ENCODE measurements around the gene TNF. TPM values are rescaled to one million over a fixed set of nuclear protein-coding genes. Genes with fewer than 3 reads are reported as not detected.

Gene TNF
- total and polyA plus RNA-seq, 2 of the 13 experiments (the other 11 are each of a cell fraction or from before 2014, with no cell fraction given) = not detected

GRCh38 chr6:31620586-31621319, 45.4 kb downstream of the TNF start, which contains the start of gene PRRC2A (continued):
- TF ChIP-seq ZBTB37 (CRISPR knock-in tag; IDR thresholded peaks at IDR 0.05) (0 out of 2 replicates have a peak, but pooled peaks have one; percentile 69), SPEN (CRISPR knock-in tag; IDR thresholded peaks at IDR 0.05; ENCODE audit: low read depth) (peak; percentile 80; the same call in 1 of the 2 replicates), MTA3 (CRISPR knock-in tag; IDR thresholded peaks at IDR 0.05) (no peak), SATB2 (CRISPR knock-in tag; IDR thresholded peaks at IDR 0.05) (no peak), FOXJ3 (CRISPR knock-in tag; IDR thresholded peaks at IDR 0.05; ENCODE audit: borderline replicate concordance) (no peak), ZNF17 (CRISPR knock-in tag; IDR thresholded peaks at IDR 0.05) (no peak; the same call in 1 of the 2 replicates), SIX1 (CRISPR knock-in tag; IDR thresholded peaks at IDR 0.05; ENCODE audit: borderline replicate concordance) (no peak), AFF4 (CRISPR knock-in tag; IDR thresholded peaks at IDR 0.05) (no peak), ISX (CRISPR knock-in tag; conservative IDR thresholded peaks at IDR 0.05) (no peak), BCL6 (CRISPR knock-in tag; IDR thresholded peaks at IDR 0.05) (no peak; the same call in 1 of the 2 replicates), HNRNPLL (IDR thresholded peaks at IDR 0.05; ENCODE audit: low read depth, low read length, poor library complexity, severe bottlenecking) (no peak), MXI1 (IDR thresholded peaks at IDR 0.05; ENCODE audit: borderline replicate concordance, low read depth, low read length) (no peak; the same call in 2 of the 3 replicates), ZNF713 (CRISPR knock-in tag; IDR thresholded peaks at IDR 0.05) (0 out of 2 replicates have a peak, but pooled peaks have one; percentile 32), DZIP1 (CRISPR knock-in tag; IDR thresholded peaks at IDR 0.05) (0 out of 2 replicates have a peak, but pooled peaks have one; percentile 13), KLF9 (CRISPR knock-in tag; IDR thresholded peaks at IDR 0.05; ENCODE audit: low read depth) (no peak; the same call in none of the 2 replicates), NR2C2 (CRISPR knock-in tag; IDR thresholded peaks at IDR 0.05; ENCODE audit: borderline replicate concordance) (no peak), CTCF (CRISPR knock-in tag; IDR thresholded peaks at IDR 0.05) (peak; percentile 24; the same call in 1 of the 2 replicates), SRSF4 (IDR thresholded peaks at IDR 0.05; ENCODE audit: low read depth, low read length, poor library complexity, severe bottlenecking) (no peak), NR3C1 (CRISPR knock-in tag; IDR thresholded peaks at IDR 0.05) (no peak), ATAD3A (CRISPR knock-in tag; IDR thresholded peaks at IDR 0.05) (no peak)
